ENCODE measurements around the gene GNAI1. TPM values are rescaled to one million over a fixed set of nuclear protein-coding genes. Genes with fewer than 3 reads are reported as not detected.

The GNAI1 gene
- total and polyA plus RNA-seq, 2 donors (not counting 1 experiment from before 2014, with no cell fraction given), result not detected

DNA sequence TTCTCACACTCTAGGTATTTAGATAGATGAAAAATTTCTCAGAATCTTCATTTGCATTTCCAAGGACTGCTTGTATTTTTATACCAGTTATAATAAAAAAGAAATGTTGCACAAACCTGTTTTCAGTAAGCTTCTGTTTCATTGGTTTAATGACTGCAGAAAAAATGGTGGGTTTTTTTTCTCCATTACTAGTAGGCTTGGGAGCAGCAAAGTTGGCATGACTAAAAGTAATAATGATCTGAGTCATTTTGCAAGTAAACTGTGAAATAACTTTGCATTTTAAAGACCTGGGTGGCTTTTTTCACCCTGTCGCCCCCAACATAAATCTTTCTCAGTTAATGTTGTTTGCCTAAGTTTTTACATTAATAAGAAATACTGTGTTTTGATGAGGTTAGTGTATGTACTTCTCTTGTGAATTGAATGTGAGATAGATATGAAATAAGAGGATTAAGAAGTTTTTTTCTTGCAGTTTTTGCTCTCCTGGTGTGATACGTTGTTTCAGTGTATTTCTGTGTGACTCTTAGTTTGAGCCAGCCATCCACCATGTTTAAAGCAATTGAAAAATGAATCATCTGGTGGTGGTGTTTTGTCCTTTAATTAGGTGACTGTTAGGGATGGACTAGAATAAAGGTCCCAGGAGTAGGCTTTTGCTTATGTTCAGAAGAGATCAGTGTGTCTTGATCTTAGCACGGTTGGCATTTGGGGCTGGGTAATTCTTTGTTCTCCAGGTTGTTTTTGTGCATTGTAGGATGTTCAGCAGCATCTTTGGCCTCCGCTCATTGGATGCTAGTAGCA, 1.8 kb downstream of the GNAI1 start:
- DNase-seq (no peak), ATAC-seq (ENCODE audit: low read depth) (no peak)
- Histone ChIP-seq H3K4me3 (ENCODE audit: control extremely low read depth in 1 of 5, extremely low read depth in 1 of 5, insufficient read depth in 1 of 5, low read depth in 2 of 5, low read length in 4 of 5) (peak overlapping the region in 2 of 5 experiments; percentile 52 to 62), H3K36me3 (replicated peaks in 1 of 2; ENCODE audit: control extremely low read depth in 1 of 2, control insufficient read depth in 1 of 2, extremely low read depth in 1 of 2, insufficient read depth in 2 of 2, low read length in 1 of 2) (no peaks in the 10 kb centered on the region), H3K79me2 (ENCODE audit: control insufficient read depth, insufficient read depth, low read length) (no peaks in the 10 kb centered on the region), H2AFZ (ENCODE audit: insufficient read depth, low read depth, low read length, poor library complexity, severe bottlenecking) (peak overlapping the region; percentile 66), H3K9me3 (ENCODE audit: control extremely low read depth in 1 of 3, control insufficient read depth in 2 of 3, insufficient read depth in 1 of 3, low read length in 2 of 3) (no peaks in the 10 kb centered on the region), H3K9ac (ENCODE audit: low read length) (no peak overlapping the region), H3K27ac (ENCODE audit: low read length in 2 of 2) (no peak overlapping the region), H4K20me1 (ENCODE audit: control insufficient read depth, insufficient read depth, low read length, poor library complexity, severe bottlenecking) (no peaks in the 10 kb centered on the region), H3K4me2 (replicated peaks; ENCODE audit: low read depth, low read length, poor library complexity, severe bottlenecking) (peak overlapping the region; percentile 72), H3K4me1 (ENCODE audit: control insufficient read depth in 2 of 2, insufficient read depth in 2 of 2, low read length in 2 of 2) (peaks cover 5 to 15% of the 10 kb centered on the region in 2 donors), H3K27me3 (replicated peaks in 1 of 4; ENCODE audit: control extremely low read depth in 1 of 4, control insufficient read depth in 3 of 4, insufficient read depth in 4 of 4, low read length in 3 of 4) (peaks cover 0 to 19% (median 11%) of the 10 kb centered on the region in 4 experiments)
- Mint-ChIP-seq H3K9me3 (ENCODE audit: insufficient read depth) (no peaks in the 10 kb centered on the region), H3K27me3 (peaks cover 49% of the 10 kb centered on the region), H3K27ac (no peak overlapping the region), H3K4me3 (peak overlapping the region; percentile 86), H3K4me1 (peaks cover 13% of the 10 kb centered on the region)
- intact Hi-C loops (cut with micrococcal nuclease), result no loop called here
- 13% methylated on average over 1 of the region's 4 CpGs for WGBS (ENCODE audit: insufficient coverage)
- TF ChIP-seq EZH2 (IDR thresholded peaks at IDR 0.05; ENCODE audit: borderline replicate concordance, insufficient read depth, low read depth, low read length, poor library complexity, severe bottlenecking), result no peak
- TF ChIP-seq, protein P1, sequence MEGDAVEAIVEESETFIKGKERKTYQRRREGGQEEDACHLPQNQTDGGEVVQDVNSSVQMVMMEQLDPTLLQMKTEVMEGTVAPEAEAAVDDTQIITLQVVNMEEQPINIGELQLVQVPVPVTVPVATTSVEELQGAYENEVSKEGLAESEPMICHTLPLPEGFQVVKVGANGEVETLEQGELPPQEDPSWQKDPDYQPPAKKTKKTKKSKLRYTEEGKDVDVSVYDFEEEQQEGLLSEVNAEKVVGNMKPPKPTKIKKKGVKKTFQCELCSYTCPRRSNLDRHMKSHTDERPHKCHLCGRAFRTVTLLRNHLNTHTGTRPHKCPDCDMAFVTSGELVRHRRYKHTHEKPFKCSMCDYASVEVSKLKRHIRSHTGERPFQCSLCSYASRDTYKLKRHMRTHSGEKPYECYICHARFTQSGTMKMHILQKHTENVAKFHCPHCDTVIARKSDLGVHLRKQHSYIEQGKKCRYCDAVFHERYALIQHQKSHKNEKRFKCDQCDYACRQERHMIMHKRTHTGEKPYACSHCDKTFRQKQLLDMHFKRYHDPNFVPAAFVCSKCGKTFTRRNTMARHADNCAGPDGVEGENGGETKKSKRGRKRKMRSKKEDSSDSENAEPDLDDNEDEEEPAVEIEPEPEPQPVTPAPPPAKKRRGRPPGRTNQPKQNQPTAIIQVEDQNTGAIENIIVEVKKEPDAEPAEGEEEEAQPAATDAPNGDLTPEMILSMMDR (IDR thresholded peaks at IDR 0.05), result no peak
- ChIA-PET CTCF (no interaction called here), POLR2A (interaction anchor here (0.7 kb wide), 1 partner anchor 67 kb away, joined by 9 read pairs; no protein-coding TSS in a partner anchor)

DNA sequence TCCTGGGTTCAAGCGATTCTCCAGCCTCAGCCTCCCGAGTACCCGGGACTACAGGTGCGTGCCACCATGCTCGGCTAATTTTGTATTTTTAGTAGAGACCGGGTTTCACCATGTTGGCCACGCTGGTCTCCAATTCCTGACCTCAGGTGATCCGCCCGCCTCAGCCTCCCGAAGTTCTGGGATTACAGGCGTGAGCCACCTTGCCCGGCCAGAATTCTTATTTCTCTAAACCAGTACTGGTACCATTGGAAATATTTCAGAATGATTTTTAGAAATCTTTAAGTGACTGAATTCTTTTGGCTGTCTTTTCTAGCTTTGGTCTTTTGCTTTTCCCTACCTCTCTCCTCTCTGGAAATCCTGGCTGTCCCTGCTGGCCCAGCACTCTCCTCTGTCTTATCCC, 2.8 kb downstream of the GNAI1 start:
- TF ChIP-seq, protein P1 (IDR thresholded peaks at IDR 0.05), result no peak
- TF ChIP-seq EZH2 (IDR thresholded peaks at IDR 0.05; ENCODE audit: borderline replicate concordance, insufficient read depth, low read depth, low read length, poor library complexity, severe bottlenecking), result no peak
- H3K27me3 Mint-ChIP-seq, result peaks cover 49% of the 10 kb centered on the region
- no peaks in the 10 kb centered on the region for H3K36me3 ChIP-seq (replicated peaks in 1 of 2; ENCODE audit: control extremely low read depth in 1 of 2, control insufficient read depth in 1 of 2, extremely low read depth in 1 of 2, insufficient read depth in 2 of 2, low read length in 1 of 2)
- DNase-seq (no peak), ATAC-seq (ENCODE audit: low read depth) (no peak)
- no peak overlapping the region for H2AFZ ChIP-seq (ENCODE audit: insufficient read depth, low read depth, low read length, poor library complexity, severe bottlenecking)
- 55% methylated on average over 7 of the region's 12 CpGs for WGBS (ENCODE audit: insufficient coverage)
- H3K79me2 ChIP-seq (ENCODE audit: control insufficient read depth, insufficient read depth, low read length), result no peaks in the 10 kb centered on the region
- no peak overlapping the region for H3K4me2 ChIP-seq (replicated peaks; ENCODE audit: low read depth, low read length, poor library complexity, severe bottlenecking)
- H3K9me3 ChIP-seq (ENCODE audit: control extremely low read depth in 1 of 3, control insufficient read depth in 2 of 3, insufficient read depth in 1 of 3, low read length in 2 of 3), result no peaks in the 10 kb centered on the region
- no peak overlapping the region for H3K4me3 ChIP-seq (ENCODE audit: control extremely low read depth in 1 of 5, extremely low read depth in 1 of 5, insufficient read depth in 1 of 5, low read depth in 2 of 5, low read length in 4 of 5)
- no peak overlapping the region for H3K4me3 Mint-ChIP-seq
- peaks cover 5 to 15% of the 10 kb centered on the region in 2 donors for H3K4me1 ChIP-seq (ENCODE audit: control insufficient read depth in 2 of 2, insufficient read depth in 2 of 2, low read length in 2 of 2)
- no peak overlapping the region for H3K27ac ChIP-seq (ENCODE audit: low read length in 2 of 2)
- no peaks in the 10 kb centered on the region for H3K9me3 Mint-ChIP-seq (ENCODE audit: insufficient read depth)
- no peak overlapping the region for H3K27ac Mint-ChIP-seq
- no peak overlapping the region for H3K9ac ChIP-seq (ENCODE audit: low read length)
- peaks cover 13% of the 10 kb centered on the region for H3K4me1 Mint-ChIP-seq
- POLR2A ChIA-PET, result no interaction called here
- intact Hi-C loops (cut with micrococcal nuclease), result no loop called here
- CTCF ChIA-PET, result no interaction called here
- peaks cover 0 to 19% (median 11%) of the 10 kb centered on the region in 4 experiments for H3K27me3 ChIP-seq (replicated peaks in 1 of 4; ENCODE audit: control extremely low read depth in 1 of 4, control insufficient read depth in 3 of 4, insufficient read depth in 4 of 4, low read length in 3 of 4)
- H4K20me1 ChIP-seq (ENCODE audit: control insufficient read depth, insufficient read depth, low read length, poor library complexity, severe bottlenecking), result no peaks in the 10 kb centered on the region

All from B cell (primary cell).